HEK293 (cell line): ENCODE measurements around the gene WDR44.

Experiments used
- EGR2 ChIP-seq: fragments of 450-650 bp; formaldehyde crosslinking; IDR thresholded peaks from 2 replicates; pipeline ENCODE4 v1.5.1; 2016; ENCODE audit warnings: low read depth, missing biosample characterization, missing genetic modification characterization
- HOXC10 ChIP-seq: sonication (generic); formaldehyde crosslinking; IDR thresholded peaks from 2 replicates; pipeline ENCODE4 v1.8.1; 2023; ENCODE audit warnings: mild to moderate bottlenecking, missing genetic modification reagents
- HOXD13 ChIP-seq: sonication (generic); formaldehyde crosslinking; IDR thresholded peaks from 2 replicates; pipeline ENCODE4 v1.8.0; 2022; ENCODE audit warnings: missing genetic modification reagents, borderline replicate concordance
- PATZ1 ChIP-seq: fragments of 450-650 bp; formaldehyde crosslinking; IDR thresholded peaks from 2 replicates; pipeline ENCODE4 v1.5.1; 2016; ENCODE audit warnings: missing biosample characterization, missing genetic modification characterization
- RBAK ChIP-seq: fragments of 450-650 bp; formaldehyde crosslinking; IDR thresholded peaks from 2 replicates; pipeline ENCODE4 v1.5.1; 2016; ENCODE audit warnings: missing biosample characterization, missing genetic modification characterization
- SETDB1 ChIP-seq: IDR thresholded peaks from one replicate; pipeline ENCODE4 v1.6.1; 2017; ENCODE audit warnings: mild to moderate bottlenecking, low read length, moderate library complexity, mixed read lengths; ENCODE audit not compliant: insufficient read length
- SP2 ChIP-seq: fragments of 450-650 bp; formaldehyde crosslinking; IDR thresholded peaks from 2 replicates; pipeline ENCODE4 v1.5.1; 2016; ENCODE audit warnings: missing biosample characterization, missing genetic modification characterization
- SP3 ChIP-seq: fragments of 450-650 bp; formaldehyde crosslinking; IDR thresholded peaks from 2 replicates; pipeline ENCODE4 v1.5.1; 2016; ENCODE audit warnings: missing biosample characterization, missing genetic modification characterization
- YY1 ChIP-seq: fragments of 450-650 bp; formaldehyde crosslinking; IDR thresholded peaks from 2 replicates; pipeline ENCODE4 v1.5.1; 2018; ENCODE audit warnings: missing biosample characterization, missing genetic modification characterization
- ZBTB17 ChIP-seq: fragments of 450-650 bp; formaldehyde crosslinking; IDR thresholded peaks from 2 replicates; pipeline ENCODE4 v1.5.1; 2016; ENCODE audit warnings: missing biosample characterization, missing genetic modification characterization
- ZEB2 ChIP-seq: fragments of 450-650 bp; formaldehyde crosslinking; IDR thresholded peaks from 2 replicates; pipeline ENCODE4 v1.5.1; 2016; ENCODE audit warnings: missing biosample characterization, missing genetic modification characterization
- ZFHX2 ChIP-seq: fragments of 450-650 bp; formaldehyde crosslinking; conservative IDR thresholded peaks from 2 replicates; pipeline ENCODE4 v1.5.1; 2016; ENCODE audit warnings: missing biosample characterization, missing genetic modification characterization
- ZFP3 ChIP-seq: fragments of 450-650 bp; formaldehyde crosslinking; IDR thresholded peaks from 2 replicates; pipeline ENCODE4 v1.5.1; 2016; ENCODE audit warnings: low read depth, missing biosample characterization, missing genetic modification characterization
- ZNF175 ChIP-seq: fragments of 450-650 bp; formaldehyde crosslinking; IDR thresholded peaks from 2 replicates; pipeline ENCODE4 v1.5.1; 2016; ENCODE audit warnings: missing biosample characterization, missing genetic modification characterization
- ZNF211 ChIP-seq: fragments of 450-650 bp; formaldehyde crosslinking; IDR thresholded peaks from 2 replicates; pipeline ENCODE4 v1.5.1; 2016; ENCODE audit warnings: low read depth, missing biosample characterization, missing genetic modification characterization
- ZNF24 ChIP-seq: fragments of 450-650 bp; formaldehyde crosslinking; IDR thresholded peaks from 2 replicates; pipeline ENCODE4 v1.5.1; 2016; ENCODE audit warnings: missing biosample characterization, missing genetic modification characterization
- ZNF311 ChIP-seq: fragments of 450-650 bp; formaldehyde crosslinking; IDR thresholded peaks from 2 replicates; pipeline ENCODE4 v1.5.1; 2017; ENCODE audit warnings: missing biosample characterization, missing genetic modification characterization, borderline replicate concordance
- ZNF341 ChIP-seq: fragments of 450-650 bp; formaldehyde crosslinking; IDR thresholded peaks from 2 replicates; pipeline ENCODE4; 2016; ENCODE audit warnings: low read depth, missing biosample characterization, missing genetic modification characterization
- ZNF391 ChIP-seq: fragments of 450-650 bp; formaldehyde crosslinking; IDR thresholded peaks from 2 replicates; pipeline ENCODE4 v1.5.1; 2016; ENCODE audit warnings: low read depth, missing biosample characterization, missing genetic modification characterization, borderline replicate concordance
- ZNF404 ChIP-seq: fragments of 450-650 bp; formaldehyde crosslinking; IDR thresholded peaks from 2 replicates; pipeline ENCODE4 v1.5.1; 2017; ENCODE audit warnings: missing biosample characterization, missing genetic modification characterization
- ZNF423 ChIP-seq: fragments of 450-650 bp; formaldehyde crosslinking; IDR thresholded peaks from 2 replicates; pipeline ENCODE4 v1.5.1; 2016; ENCODE audit warnings: missing biosample characterization, missing genetic modification characterization
- ZNF426 ChIP-seq: fragments of 450-650 bp; formaldehyde crosslinking; IDR thresholded peaks from 2 replicates; pipeline ENCODE4 v1.5.1; 2017; ENCODE audit warnings: missing biosample characterization, missing genetic modification characterization, mild to moderate bottlenecking, inconsistent platforms, moderate library complexity
- ZNF48 ChIP-seq: fragments of 450-650 bp; formaldehyde crosslinking; IDR thresholded peaks from 2 replicates; pipeline ENCODE4 v1.5.1; 2016; ENCODE audit warnings: missing biosample characterization, missing genetic modification characterization
- ZNF521 ChIP-seq: fragments of 450-650 bp; formaldehyde crosslinking; IDR thresholded peaks from 2 replicates; pipeline ENCODE4 v1.5.1; 2017; ENCODE audit warnings: missing biosample characterization, mild to moderate bottlenecking, missing genetic modification characterization
- ZNF530 ChIP-seq: fragments of 450-650 bp; formaldehyde crosslinking; IDR thresholded peaks from 2 replicates; pipeline ENCODE4 v1.5.1; 2016; ENCODE audit warnings: low read depth, missing biosample characterization, missing genetic modification characterization
- ZNF585B ChIP-seq: fragments of 450-650 bp; formaldehyde crosslinking; IDR thresholded peaks from 2 replicates; pipeline ENCODE4 v1.5.1; 2016; ENCODE audit warnings: missing biosample characterization, missing genetic modification characterization
- ZNF629 ChIP-seq: fragments of 450-650 bp; formaldehyde crosslinking; IDR thresholded peaks from 2 replicates; pipeline ENCODE4 v1.5.1; 2017; ENCODE audit warnings: missing biosample characterization, missing genetic modification characterization
- ZNF677 ChIP-seq: fragments of 450-650 bp; IDR thresholded peaks from 2 replicates; pipeline ENCODE4 v1.5.0; 2018; ENCODE audit warnings: missing biosample characterization, mild to moderate bottlenecking, missing genetic modification characterization, moderate library complexity
- ZNF76 ChIP-seq: fragments of 450-650 bp; formaldehyde crosslinking; IDR thresholded peaks from 2 replicates; pipeline ENCODE4; 2016; ENCODE audit warnings: low read depth, missing biosample characterization, missing genetic modification characterization, borderline replicate concordance
- TF ChIP-seq, protein P1 (sequence below): sonication (generic); formaldehyde crosslinking; IDR thresholded peaks from 2 replicates; pipeline ENCODE4 v1.8.1; 2022; ENCODE audit warnings: mild to moderate bottlenecking, moderate library complexity, missing genetic modification reagents
- TF ChIP-seq, protein P2 (sequence below): fragments of 450-650 bp; formaldehyde crosslinking; IDR thresholded peaks from 2 replicates; pipeline ENCODE4 v1.5.1; 2016; ENCODE audit warnings: missing biosample characterization, missing genetic modification characterization
- TF ChIP-seq, protein P3 (sequence below): fragments of 450-650 bp; formaldehyde crosslinking; optimal IDR thresholded peaks from 2 replicates; pipeline ENCODE3; 2016; ENCODE audit warnings: missing biosample characterization, mild to moderate bottlenecking, missing genetic modification characterization

Gene WDR44

DNA sequence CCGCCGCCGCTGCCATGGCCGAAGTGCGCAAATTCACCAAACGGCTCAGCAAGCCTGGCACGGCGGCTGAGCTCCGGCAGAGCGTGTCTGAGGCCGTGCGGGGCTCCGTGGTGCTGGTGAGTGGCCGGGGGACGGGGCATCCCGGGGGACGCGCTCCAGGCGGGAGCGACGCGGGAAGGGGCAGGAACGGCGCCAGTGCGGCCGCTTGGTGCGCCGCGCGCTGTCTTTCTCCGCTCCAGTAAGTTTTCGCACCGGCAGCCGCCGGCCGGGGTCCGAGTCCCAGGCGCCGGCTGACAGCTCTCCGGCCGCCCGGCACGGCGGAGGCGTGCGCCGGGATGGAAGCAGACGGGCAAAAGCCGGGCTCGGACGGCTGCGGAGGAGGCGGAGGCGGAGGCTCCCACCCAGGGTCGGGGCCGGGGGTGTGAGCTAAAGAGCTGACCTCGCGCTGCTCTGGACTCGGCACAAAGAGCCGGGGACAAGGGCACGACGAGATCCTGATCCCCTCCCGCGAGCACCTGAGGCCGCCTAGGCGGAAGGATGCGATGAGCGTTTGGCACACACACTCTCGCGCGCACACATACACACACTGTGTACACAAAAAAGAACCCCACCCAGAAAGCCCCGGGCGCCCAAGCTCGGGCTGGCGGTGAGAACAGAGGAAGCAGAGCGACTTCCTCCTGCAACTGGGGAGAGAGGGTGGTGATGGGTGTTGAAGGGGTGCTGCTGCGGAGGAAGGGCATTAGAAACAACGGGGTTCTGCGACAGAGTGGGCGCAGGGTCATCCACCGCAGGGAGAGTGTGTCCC lies 150.3 kb downstream of the WDR44 start (continued):
- TF ChIP-seq ZNF341 (peak; percentile 58), ZNF629 (no peak), PATZ1 (tag by site-specific recombination) (peak; percentile 65), RBAK (no peak), SP2 (tag by site-specific recombination) (peak; percentile 18), ZNF24 (tag by site-specific recombination) (no peak), HOXD13 (CRISPR knock-in tag) (no peak), ZBTB17 (peak; percentile 32; the same call in 1 of the 2 replicates), ZNF311 (tag by site-specific recombination) (no peak), ZNF521 (tag by site-specific recombination) (no peak), HOXC10 (no peak), ZNF677 (tag by site-specific recombination) (peak; percentile 82), SETDB1 (no peak), ZNF211 (tag by site-specific recombination) (no peak), ZNF48 (tag by site-specific recombination) (no peak), ZEB2 (tag by site-specific recombination) (no peak), ZFHX2 (tag by site-specific recombination) (peak; percentile 89), SP3 (tag by site-specific recombination) (0 out of 2 replicates have a peak, but pooled peaks have one; percentile 10), ZNF530 (tag by site-specific recombination) (no peak), ZNF423 (tag by site-specific recombination) (peak; percentile 84; the same call in 1 of the 2 replicates), EGR2 (peak; percentile 76), ZNF585B (no peak), ZNF391 (no peak), ZNF426 (no peak), YY1 (tag by site-specific recombination) (no peak), ZFP3 (tag by site-specific recombination) (peak; percentile 71), ZNF404 (tag by site-specific recombination) (no peak), ZNF175 (tag by site-specific recombination) (no peak), ZNF76 (no peak)
- TF ChIP-seq, protein P1, sequence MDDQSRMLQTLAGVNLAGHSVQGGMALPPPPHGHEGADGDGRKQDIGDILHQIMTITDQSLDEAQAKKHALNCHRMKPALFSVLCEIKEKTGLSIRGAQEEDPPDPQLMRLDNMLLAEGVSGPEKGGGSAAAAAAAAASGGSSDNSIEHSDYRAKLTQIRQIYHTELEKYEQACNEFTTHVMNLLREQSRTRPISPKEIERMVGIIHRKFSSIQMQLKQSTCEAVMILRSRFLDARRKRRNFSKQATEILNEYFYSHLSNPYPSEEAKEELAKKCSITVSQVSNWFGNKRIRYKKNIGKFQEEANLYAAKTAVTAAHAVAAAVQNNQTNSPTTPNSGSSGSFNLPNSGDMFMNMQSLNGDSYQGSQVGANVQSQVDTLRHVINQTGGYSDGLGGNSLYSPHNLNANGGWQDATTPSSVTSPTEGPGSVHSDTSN (CRISPR knock-in tag) = no peak; the same call in 1 of the 2 replicates
- TF ChIP-seq, protein P2, sequence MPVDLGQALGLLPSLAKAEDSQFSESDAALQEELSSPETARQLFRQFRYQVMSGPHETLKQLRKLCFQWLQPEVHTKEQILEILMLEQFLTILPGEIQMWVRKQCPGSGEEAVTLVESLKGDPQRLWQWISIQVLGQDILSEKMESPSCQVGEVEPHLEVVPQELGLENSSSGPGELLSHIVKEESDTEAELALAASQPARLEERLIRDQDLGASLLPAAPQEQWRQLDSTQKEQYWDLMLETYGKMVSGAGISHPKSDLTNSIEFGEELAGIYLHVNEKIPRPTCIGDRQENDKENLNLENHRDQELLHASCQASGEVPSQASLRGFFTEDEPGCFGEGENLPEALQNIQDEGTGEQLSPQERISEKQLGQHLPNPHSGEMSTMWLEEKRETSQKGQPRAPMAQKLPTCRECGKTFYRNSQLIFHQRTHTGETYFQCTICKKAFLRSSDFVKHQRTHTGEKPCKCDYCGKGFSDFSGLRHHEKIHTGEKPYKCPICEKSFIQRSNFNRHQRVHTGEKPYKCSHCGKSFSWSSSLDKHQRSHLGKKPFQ (tag by site-specific recombination) = 0 out of 2 replicates have a peak, but pooled peaks have one; percentile 31
- TF ChIP-seq, protein P3, sequence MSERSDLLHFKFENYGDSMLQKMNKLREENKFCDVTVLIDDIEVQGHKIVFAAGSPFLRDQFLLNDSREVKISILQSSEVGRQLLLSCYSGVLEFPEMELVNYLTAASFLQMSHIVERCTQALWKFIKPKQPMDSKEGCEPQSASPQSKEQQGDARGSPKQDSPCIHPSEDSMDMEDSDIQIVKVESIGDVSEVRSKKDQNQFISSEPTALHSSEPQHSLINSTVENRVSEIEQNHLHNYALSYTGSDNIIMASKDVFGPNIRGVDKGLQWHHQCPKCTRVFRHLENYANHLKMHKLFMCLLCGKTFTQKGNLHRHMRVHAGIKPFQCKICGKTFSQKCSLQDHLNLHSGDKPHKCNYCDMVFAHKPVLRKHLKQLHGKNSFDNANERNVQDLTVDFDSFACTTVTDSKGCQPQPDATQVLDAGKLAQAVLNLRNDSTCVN (tag by site-specific recombination) = peak; percentile 80
